Uterus (tissue), 2 donors: ENCODE results near the gene WASHC3.

Experiments
- POLR2A ChIP-seq, 2 donors: fragments of 450-650 bp; IDR thresholded peaks; one replicate each; pipeline ENCODE4 v1.6.1; 2016; ENCODE audit warnings: antibody characterized with exemption in 2 of 2, mild to moderate bottlenecking in 1 of 2, moderate library complexity in 1 of 2
- TF ChIP-seq, protein P1 (sequence below), 4 experiments: fragments of 200-600 bp in 2 of 4; fragments of 450-650 bp in 2 of 4; sonication (generic) in 2 of 4; IDR thresholded peaks; one replicate each; pipeline ENCODE4 v1.5.1; 2016 to 2019; ENCODE audit warnings: antibody characterized with exemption in 4 of 4, mild to moderate bottlenecking in 2 of 4, moderate library complexity in 1 of 4

- TF ChIP-seq POLR2A (IDR thresholded peaks at IDR 0.05), result no peak
- TF ChIP-seq, protein P1, sequence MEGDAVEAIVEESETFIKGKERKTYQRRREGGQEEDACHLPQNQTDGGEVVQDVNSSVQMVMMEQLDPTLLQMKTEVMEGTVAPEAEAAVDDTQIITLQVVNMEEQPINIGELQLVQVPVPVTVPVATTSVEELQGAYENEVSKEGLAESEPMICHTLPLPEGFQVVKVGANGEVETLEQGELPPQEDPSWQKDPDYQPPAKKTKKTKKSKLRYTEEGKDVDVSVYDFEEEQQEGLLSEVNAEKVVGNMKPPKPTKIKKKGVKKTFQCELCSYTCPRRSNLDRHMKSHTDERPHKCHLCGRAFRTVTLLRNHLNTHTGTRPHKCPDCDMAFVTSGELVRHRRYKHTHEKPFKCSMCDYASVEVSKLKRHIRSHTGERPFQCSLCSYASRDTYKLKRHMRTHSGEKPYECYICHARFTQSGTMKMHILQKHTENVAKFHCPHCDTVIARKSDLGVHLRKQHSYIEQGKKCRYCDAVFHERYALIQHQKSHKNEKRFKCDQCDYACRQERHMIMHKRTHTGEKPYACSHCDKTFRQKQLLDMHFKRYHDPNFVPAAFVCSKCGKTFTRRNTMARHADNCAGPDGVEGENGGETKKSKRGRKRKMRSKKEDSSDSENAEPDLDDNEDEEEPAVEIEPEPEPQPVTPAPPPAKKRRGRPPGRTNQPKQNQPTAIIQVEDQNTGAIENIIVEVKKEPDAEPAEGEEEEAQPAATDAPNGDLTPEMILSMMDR (IDR thresholded peaks at IDR 0.05), result no peak
These were observed 79.9 kb downstream of the WASHC3 start for GRCh38 chr12:101981868-101982267.
